ENCODE measurements around the gene ZSCAN16. TPM values are rescaled to one million over a fixed set of nuclear protein-coding genes. Genes with fewer than 3 reads are reported as not detected.

Gene ZSCAN16
- total RNA-seq, 1 donor from 2014 or later, result 1.2 TPM

- intact Hi-C loops (cut with DNase I), result no loop called here
- Histone ChIP-seq H3K36me3 (no peaks in the 10 kb centered on the region), H3K9me3 (no peaks in the 10 kb centered on the region), H3K27me3 (no peaks in the 10 kb centered on the region), H3K4me1 (no peaks in the 10 kb centered on the region), H3K27ac (no peak overlapping the region), H3K4me3 (no peak overlapping the region)
- TF ChIP-seq POLR2A (IDR thresholded peaks at IDR 0.05) (no peak), CTCF (IDR thresholded peaks at IDR 0.05) (no peak), POLR2AphosphoS5 (IDR thresholded peaks at IDR 0.05; ENCODE audit: insufficient read depth in 1 of 2, low read depth in 1 of 2) (no peak)
- DNase-seq (ENCODE audit: extremely low spot score in 2 of 2), result no peak
These were observed 43.5 kb downstream of the ZSCAN16 start for GRCh38 chr6:28167926-28168325.

GRCh38 chr6:28171271-28171670 lies 46.9 kb downstream of the ZSCAN16 start:
- no peak overlapping the region for H3K27ac ChIP-seq
- intact Hi-C loops (cut with DNase I), result no loop called here
- H3K36me3 ChIP-seq, result no peaks in the 10 kb centered on the region
- TF ChIP-seq POLR2A (IDR thresholded peaks at IDR 0.05) (no peak), CTCF (IDR thresholded peaks at IDR 0.05) (no peak), POLR2AphosphoS5 (IDR thresholded peaks at IDR 0.05; ENCODE audit: insufficient read depth in 1 of 2, low read depth in 1 of 2) (no peak)
- no peaks in the 10 kb centered on the region for H3K4me1 ChIP-seq
- H3K9me3 ChIP-seq, result no peaks in the 10 kb centered on the region
- H3K4me3 ChIP-seq, result no peak overlapping the region
- no peaks in the 10 kb centered on the region for H3K27me3 ChIP-seq
- DNase-seq (ENCODE audit: extremely low spot score in 2 of 2), result no peak

- no peaks in the 10 kb centered on the region for H3K9me3 ChIP-seq
These were observed 47.6 kb downstream of the ZSCAN16 start for GRCh38 chr6:28172006-28172405.

GRCh38 chr6:28176373-28176772 lies 52.0 kb downstream of the ZSCAN16 start:
- no peak for TF ChIP-seq POLR2AphosphoS5 (IDR thresholded peaks at IDR 0.05; ENCODE audit: insufficient read depth in 1 of 2, low read depth in 1 of 2)
- no peak for TF ChIP-seq POLR2A (IDR thresholded peaks at IDR 0.05)
- TF ChIP-seq CTCF (IDR thresholded peaks at IDR 0.05), result no peak
- Histone ChIP-seq H3K27ac (no peak overlapping the region), H3K4me3 (no peak overlapping the region), H3K27me3 (no peaks in the 10 kb centered on the region), H3K9me3 (no peaks in the 10 kb centered on the region), H3K36me3 (no peaks in the 10 kb centered on the region), H3K4me1 (no peaks in the 10 kb centered on the region)
- no peak for DNase-seq (ENCODE audit: extremely low spot score in 2 of 2)
- intact Hi-C loops (cut with DNase I), result no loop called here

More at GRCh38 chr6:28172006-28172405, 47.6 kb downstream of the ZSCAN16 start:
- intact Hi-C loops (cut with DNase I), result no loop called here
- H3K4me3 ChIP-seq, result no peak overlapping the region
- no peak for DNase-seq (ENCODE audit: extremely low spot score in 2 of 2)
- no peak for TF ChIP-seq POLR2AphosphoS5 (IDR thresholded peaks at IDR 0.05; ENCODE audit: insufficient read depth in 1 of 2, low read depth in 1 of 2)
- TF ChIP-seq CTCF (IDR thresholded peaks at IDR 0.05), result no peak
- no peak for TF ChIP-seq POLR2A (IDR thresholded peaks at IDR 0.05)
- no peaks in the 10 kb centered on the region for H3K36me3 ChIP-seq
- H3K27me3 ChIP-seq, result no peaks in the 10 kb centered on the region
- H3K4me1 ChIP-seq, result no peaks in the 10 kb centered on the region
- H3K27ac ChIP-seq, result no peak overlapping the region

Other genes starting within 250 kb of the ZSCAN16 start
- gene OR2B2, start 212.2 kb upstream of the ZSCAN16 start, total RNA-seq, result not detected
- not detected for gene OR2B6, start 167.4 kb upstream of the ZSCAN16 start, total RNA-seq
- 3.7 TPM for gene ZNF165, start 44.0 kb upstream of the ZSCAN16 start, total RNA-seq
- 14.5 TPM for gene ZKSCAN8, start 17.3 kb downstream of the ZSCAN16 start, total RNA-seq
- 11.3 TPM for gene ZSCAN9, start 100.7 kb downstream of the ZSCAN16 start, total RNA-seq
- 5.9 TPM for gene ZKSCAN4, start 127.7 kb downstream of the ZSCAN16 start, total RNA-seq
- gene NKAPL, start 134.7 kb downstream of the ZSCAN16 start, total RNA-seq, result not detected
- 18.7 TPM for gene ZSCAN26, start 142.5 kb downstream of the ZSCAN16 start, total RNA-seq
- gene PGBD1, start 157.0 kb downstream of the ZSCAN16 start, total RNA-seq, result 5.2 TPM
- gene ZSCAN31, start 211.5 kb downstream of the ZSCAN16 start, total RNA-seq, result 11.3 TPM
- gene ZKSCAN3, start 225.3 kb downstream of the ZSCAN16 start, total RNA-seq, result 2.9 TPM